H1 (cell line): ENCODE measurements around the gene CX3CR1. TPM values are rescaled to one million over a fixed set of nuclear protein-coding genes. Genes with fewer than 3 reads are reported as not detected.

Experiments
- CTCF ChIA-PET: fragments of 300-600 bp; sonication (Branson Sonifier 250); formaldehyde crosslinking; loops from one replicate; lab custom pipeline; 2021; ENCODE audit not compliant: partially characterized antibody; lab: Charles Lee
- POLR2A ChIA-PET: fragments of 300-600 bp; sonication (Branson Sonifier 250); formaldehyde crosslinking; loops from one replicate; lab custom pipeline; 2021; ENCODE audit warnings: inconsistent platforms; ENCODE audit not compliant: partially characterized antibody; lab: Charles Lee
- DNase-seq, 2 experiments: peaks; one replicate each; pipeline versions ENCODE4 v3.0.0 to v3.0.0-alpha.2; 2010 to 2022; ENCODE audit warnings: low spot score in 2 of 2, low read depth in 1 of 2, mixed read lengths in 1 of 2
- FAIRE-seq: peaks from 2 replicates; lab custom pipeline; 2011; peaks lifted over from hg19 to GRCh38; lab: Jason Lieb, UNC
- H2AFZ ChIP-seq: 2 replicates; pipeline ENCODE4 v1.8.1; 2012; ENCODE audit warnings: low read length, inconsistent platforms
- H2AK5ac ChIP-seq: 2 replicates; pipeline ENCODE4 v1.6.1; 2013; ENCODE audit warnings: low read depth, low read length
- H2BK120ac ChIP-seq: replicated peaks from 2 replicates; pipeline ENCODE3; 2013; ENCODE audit warnings: low read depth, low read length, inconsistent platforms
- H2BK12ac ChIP-seq: 2 replicates; pipeline ENCODE4 v1.6.1; 2013; ENCODE audit warnings: low read depth, low read length
- H2BK15ac ChIP-seq: 2 replicates; pipeline ENCODE4 v1.6.1; 2013; ENCODE audit warnings: low read length
- H2BK20ac ChIP-seq: 2 replicates; pipeline ENCODE4 v1.6.1; 2013; ENCODE audit warnings: low read length
- H2BK5ac ChIP-seq: 2 replicates; pipeline ENCODE4 v1.6.1; 2013; ENCODE audit warnings: low read depth, low read length
- H3K14ac ChIP-seq: 2 replicates; pipeline ENCODE4 v1.6.1; 2013; ENCODE audit warnings: inconsistent platforms; ENCODE audit not compliant: insufficient read length
- H3K18ac ChIP-seq: 2 replicates; pipeline ENCODE4 v1.6.1; 2013; ENCODE audit warnings: low read length; ENCODE audit errors: extremely low read depth
- H3K23ac ChIP-seq: 2 replicates; pipeline ENCODE4 v1.6.1; 2013; ENCODE audit warnings: inconsistent platforms; ENCODE audit not compliant: insufficient read length
- H3K23me2 ChIP-seq: 2 replicates; pipeline ENCODE4 v1.6.1; 2013; ENCODE audit warnings: low read depth, low read length
- H3K27ac ChIP-seq: 2 replicates; pipeline ENCODE4 v1.6.1; 2011; ENCODE audit warnings: low read depth, low read length, inconsistent platforms
- H3K27me3 ChIP-seq, 4 experiments: replicated peaks in 1 of 4; 1 replicate in 1 of 4; 2 replicates in 3 of 4; pipeline versions ENCODE4 v1.6.1 to v1.8.1; 2011 to 2013; ENCODE audit warnings: low read length in 3 of 4, mild to moderate bottlenecking in 3 of 4, inconsistent platforms in 2 of 4, mixed read lengths in 2 of 4, moderate library complexity in 1 of 4; ENCODE audit not compliant: control insufficient read depth in 3 of 4, insufficient read depth in 3 of 4; ENCODE audit errors: extremely low read depth in 1 of 4
- H3K36me3 ChIP-seq, 4 experiments: 2 replicates each; pipeline versions ENCODE4 v1.6.1 to v1.8.1; 2011 to 2013; ENCODE audit warnings: mild to moderate bottlenecking in 4 of 4, low read length in 3 of 4, moderate library complexity in 2 of 4, control low read depth in 1 of 4, inconsistent platforms in 1 of 4; ENCODE audit not compliant: insufficient read depth in 4 of 4, control insufficient read depth in 2 of 4
- H3K4ac ChIP-seq: replicated peaks from 2 replicates; pipeline ENCODE3; 2013; ENCODE audit warnings: low read length, low read depth, mixed read lengths, inconsistent platforms; ENCODE audit not compliant: insufficient read length
- H3K4me1 ChIP-seq, 4 experiments: replicated peaks in 1 of 4; 1 replicate in 1 of 4; 2 replicates in 3 of 4; pipeline versions ENCODE4 v1.6.1 to v1.8.1; 2011 to 2013; ENCODE audit warnings: low read length in 3 of 4, inconsistent platforms in 2 of 4, mixed read lengths in 1 of 4; ENCODE audit not compliant: insufficient read depth in 4 of 4, control insufficient read depth in 3 of 4
- H3K4me2 ChIP-seq, 2 experiments: 2 replicates each; pipeline versions ENCODE4 v1.6.1 to v1.8.1; 2011 to 2013; ENCODE audit warnings: low read depth in 2 of 2, low read length in 2 of 2, control low read depth in 1 of 2, inconsistent platforms in 1 of 2, mild to moderate bottlenecking in 1 of 2; ENCODE audit not compliant: insufficient read depth in 1 of 2
- H3K4me3 ChIP-seq, 4 experiments: fragments of 200-600, 300-600 bp in 1 of 4; sonication (generic), shearing (Covaris generic), sonication (Bioruptor Twin) in 1 of 4; 2 replicates each; pipeline versions ENCODE4 v1.5.1 to v1.8.1; 2011 to 2016; ENCODE audit warnings: low read length in 4 of 4, low read depth in 3 of 4, control low read depth in 2 of 4, inconsistent platforms in 2 of 4, mild to moderate bottlenecking in 2 of 4, mixed read lengths in 1 of 4, moderate library complexity in 1 of 4; ENCODE audit not compliant: insufficient read depth in 2 of 4; ENCODE audit errors: extremely low read depth in 1 of 4
- H3K56ac ChIP-seq: replicated peaks from 2 replicates; pipeline ENCODE3; 2013; ENCODE audit warnings: low read depth, mild to moderate bottlenecking, mixed read lengths, low read length, inconsistent platforms; ENCODE audit not compliant: insufficient read length
- H3K79me1 ChIP-seq: 2 replicates; pipeline ENCODE4 v1.6.1; 2013; ENCODE audit warnings: low read depth, low read length, control low read depth
- H3K79me2 ChIP-seq, 2 experiments: 2 replicates each; pipeline versions ENCODE4 v1.6.1 to v1.8.1; 2012 to 2013; ENCODE audit warnings: low read length in 2 of 2, mild to moderate bottlenecking in 2 of 2, inconsistent platforms in 1 of 2; ENCODE audit not compliant: insufficient read depth in 2 of 2, control insufficient read depth in 1 of 2
- H3K9ac ChIP-seq, 4 experiments: replicated peaks in 1 of 4; 1 replicate in 1 of 4; 2 replicates in 3 of 4; pipeline versions ENCODE4 v1.6.1 to v1.8.1; 2011 to 2013; ENCODE audit warnings: low read depth in 3 of 4, low read length in 3 of 4, control low read depth in 2 of 4, mild to moderate bottlenecking in 2 of 4, moderate library complexity in 2 of 4, inconsistent platforms in 1 of 4; ENCODE audit errors: extremely low read depth in 1 of 4
- H3K9me3 ChIP-seq, 2 experiments: 2 replicates each; pipeline versions ENCODE4 v1.6.1 to v1.8.1; 2012 to 2013; ENCODE audit warnings: mild to moderate bottlenecking in 2 of 2, moderate library complexity in 2 of 2, control low read depth in 1 of 2, inconsistent platforms in 1 of 2, low read depth in 1 of 2, low read length in 1 of 2, mixed read lengths in 1 of 2; ENCODE audit not compliant: insufficient read depth in 2 of 2
- H4K20me1 ChIP-seq, 2 experiments: replicated peaks in 1 of 2; 2 replicates each; pipeline versions ENCODE3 to v1.8.1; 2011 to 2013; ENCODE audit warnings: inconsistent platforms in 2 of 2, low read length in 2 of 2, mild to moderate bottlenecking in 1 of 2; ENCODE audit not compliant: insufficient read depth in 2 of 2, control insufficient read depth in 1 of 2
- H4K5ac ChIP-seq: 2 replicates; pipeline ENCODE4 v1.6.1; 2013; ENCODE audit warnings: low read length, low read depth, mixed read lengths, inconsistent platforms; ENCODE audit not compliant: insufficient read length
- H4K8ac ChIP-seq: 2 replicates; pipeline ENCODE4 v1.8.0; 2013; ENCODE audit warnings: mild to moderate bottlenecking, moderate library complexity, low read length, inconsistent platforms; ENCODE audit not compliant: insufficient read depth; ENCODE audit errors: extremely low read depth
- H4K91ac ChIP-seq: replicated peaks from 2 replicates; pipeline ENCODE3; 2013; ENCODE audit warnings: low read length, mixed read lengths, inconsistent platforms; ENCODE audit not compliant: insufficient read length
- BACH1 ChIP-seq: IDR thresholded peaks from 2 replicates; pipeline ENCODE4 v1.6.1; 2012; ENCODE audit warnings: low read length, improper control_type of control experiment
- CBX5 ChIP-seq: fragments of 300-800, 300-1000 bp; sonication (generic); IDR thresholded peaks from 2 replicates; pipeline ENCODE4 v1.7.1; 2016; ENCODE audit warnings: antibody characterized with exemption, low read length, low read depth
- GABPA ChIP-seq: IDR thresholded peaks from 2 replicates; pipeline ENCODE4 v1.6.1; 2011; ENCODE audit warnings: mild to moderate bottlenecking, low read length, moderate library complexity, borderline replicate concordance; ENCODE audit not compliant: insufficient read depth
- YY1 ChIP-seq: IDR thresholded peaks from 2 replicates; pipeline ENCODE4 v1.6.1; 2011; ENCODE audit warnings: low read depth, mild to moderate bottlenecking, low read length
- WGBS, 2 experiments: shearing (Covaris generic) in 1 of 2; methylation state at CpG; one replicate each; pipeline versions ENCODE4 v1.1.6 to v1.1.7; 2013 to 2015; ENCODE audit warnings: low lambda C conversion rate in 2 of 2, mixed read lengths in 2 of 2, inconsistent platforms in 1 of 2, low coverage in 1 of 2, missing lambda C conversion rate in 1 of 2; ENCODE audit not compliant: insufficient replicate concordance in 2 of 2, insufficient coverage in 1 of 2, insufficient read length in 1 of 2; ENCODE audit errors: extremely low coverage in 1 of 2, missing lambda C conversion rate in 1 of 2; 5-methylcytosine and 5-hydroxymethylcytosine counted together
- polyA plus RNA-seq, 7 experiments: library from polyadenylated mRNA; depleted of rRNA in 3 of 7; stranded (reverse) in 5 of 7; unstranded in 2 of 7; fragments of >200 nt in 5 of 7; fragments of 200-250 nt in 2 of 7; gene quantifications; 1 replicate in 5 of 7; 2 replicates in 1 of 7; 4 replicates in 1 of 7; pipeline versions ENCODE4 v1.2.1 to v1.2.3, GENCODE V29; 2011 to 2013; ENCODE audit warnings: missing spikeins in 2 of 7, mixed read lengths in 2 of 7
- total RNA-seq: library from RNA; stranded (reverse); fragmentation: NEBNext Ultra II Directional; extraction: Animal tissue kit (Norgen Biotek cat#: 25700); gene quantifications from 2 replicates; pipeline ENCODE4 v1.2.1, GENCODE V29; 2021
- TF ChIP-seq, protein P1 (sequence below): IDR thresholded peaks from 2 replicates; pipeline ENCODE4 v1.6.1; 2011; ENCODE audit warnings: low read depth, mild to moderate bottlenecking, low read length; ENCODE audit not compliant: insufficient read depth

CX3CR1 gene
- total and polyA plus RNA-seq, 2 of the 8 experiments (the other 6 are each of a cell fraction or from before 2014, with no cell fraction given): 0.08 TPM; not detected in 1

DNA sequence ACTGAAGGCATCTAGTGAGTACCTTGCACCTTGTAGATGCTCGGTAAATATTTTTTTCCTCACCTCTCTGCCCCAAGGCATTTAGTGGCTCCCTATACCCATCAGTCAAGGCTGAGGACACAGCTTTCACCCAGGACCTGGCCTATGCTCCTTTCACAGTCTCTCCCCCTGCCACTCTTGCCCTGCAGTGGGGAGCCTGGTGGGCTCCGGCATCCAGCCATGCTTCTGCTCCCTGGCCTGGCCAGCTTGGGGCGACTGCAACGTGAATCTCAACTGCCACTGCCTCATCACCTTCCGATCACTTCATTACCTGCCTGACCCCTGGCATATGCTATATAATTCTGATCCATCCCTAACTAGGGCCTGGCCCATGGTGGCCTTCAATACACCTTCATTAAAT lies 735 bp upstream of the CX3CR1 start:
- H2BK12ac ChIP-seq: no peak overlapping the region
- peak overlapping the region; percentile 2; the same call in 1 of the 2 replicates for H4K8ac ChIP-seq
- ChIA-PET CTCF (interaction anchor here (0.8 to 30.1 kb wide), 9 partner anchors 8 to 178 kb away, joined by 3 to 767 read pairs (median 10); partner anchors contain the start of gene XIRP1), POLR2A (no interaction called here)
- H3K4me3 ChIP-seq: no peak overlapping the region
- H3K4ac ChIP-seq: no peak overlapping the region
- no peak overlapping the region for H3K18ac ChIP-seq
- H2BK5ac ChIP-seq: no peak overlapping the region
- no peak overlapping the region for H2BK20ac ChIP-seq
- H3K23me2 ChIP-seq: no peaks in the 10 kb centered on the region
- no peaks in the 10 kb centered on the region for H3K9me3 ChIP-seq
- no peak for FAIRE-seq
- H3K23ac ChIP-seq: no peak overlapping the region
- H3K27me3 ChIP-seq: no peaks in the 10 kb centered on the region
- no peaks in the 10 kb centered on the region for H3K4me1 ChIP-seq
- TF ChIP-seq CBX5 (no peak), BACH1 (no peak), GABPA (no peak), YY1 (no peak)
- TF ChIP-seq, protein P1, sequence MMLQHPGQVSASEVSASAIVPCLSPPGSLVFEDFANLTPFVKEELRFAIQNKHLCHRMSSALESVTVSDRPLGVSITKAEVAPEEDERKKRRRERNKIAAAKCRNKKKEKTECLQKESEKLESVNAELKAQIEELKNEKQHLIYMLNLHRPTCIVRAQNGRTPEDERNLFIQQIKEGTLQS: no peak
- no peak overlapping the region for H4K5ac ChIP-seq
- no peaks in the 10 kb centered on the region for H3K36me3 ChIP-seq
- H2AFZ ChIP-seq: no peak overlapping the region
- no peak overlapping the region for H3K27ac ChIP-seq
- H3K14ac ChIP-seq: no peak overlapping the region
- 95% methylated on average over 5 of the region's 5 CpGs; no CpG with 5 or more reads in 1 of the 2 experiments for WGBS, 2 experiments
- H3K56ac ChIP-seq: no peak overlapping the region
- H2BK120ac ChIP-seq: no peak overlapping the region
- no peaks in the 10 kb centered on the region for H3K79me1 ChIP-seq
- H4K91ac ChIP-seq: no peak overlapping the region
- no peak overlapping the region for H3K9ac ChIP-seq
- no peaks in the 10 kb centered on the region for H3K79me2 ChIP-seq
- no peak for DNase-seq
- no peak overlapping the region for H2AK5ac ChIP-seq
- no peak overlapping the region for H2BK15ac ChIP-seq
- no peaks in the 10 kb centered on the region for H4K20me1 ChIP-seq
- H3K4me2 ChIP-seq: no peak overlapping the region
